H9 (cell line): ENCODE data around the gene USF3. TPM values are rescaled to one million over a fixed set of nuclear protein-coding genes. Genes with fewer than 3 reads are reported as not detected.

Experiments used
- DNase-seq: peaks from one replicate; pipeline ENCODE4 v3.0.0-alpha.2; 2017
- H2AFZ ChIP-seq: one replicate; pipeline ENCODE4 v1.6.1; 2013; ENCODE audit warnings: mild to moderate bottlenecking, low read length, control low read depth, moderate library complexity
- H2AK5ac ChIP-seq: 2 replicates; pipeline ENCODE4 v1.6.1; 2013; ENCODE audit warnings: low read length, control low read depth, mixed read lengths; ENCODE audit not compliant: insufficient read length
- H2BK120ac ChIP-seq: one replicate; pipeline ENCODE4 v1.6.1; 2013; ENCODE audit warnings: low read depth, mild to moderate bottlenecking, low read length, control low read depth, inconsistent platforms; ENCODE audit not compliant: poor library complexity, severe bottlenecking
- H2BK12ac ChIP-seq: 2 replicates; pipeline ENCODE4 v1.6.1; 2013; ENCODE audit warnings: low read length, control low read depth, mixed read lengths, low read depth; ENCODE audit not compliant: insufficient read length
- H2BK15ac ChIP-seq: 2 replicates; pipeline ENCODE4 v1.6.1; 2013; ENCODE audit warnings: low read depth, low read length, control low read depth
- H2BK20ac ChIP-seq: one replicate; pipeline ENCODE4 v1.6.1; 2013; ENCODE audit warnings: low read depth, mild to moderate bottlenecking, low read length, control low read depth, inconsistent platforms; ENCODE audit not compliant: poor library complexity, severe bottlenecking
- H2BK5ac ChIP-seq: 2 replicates; pipeline ENCODE4 v1.6.1; 2013; ENCODE audit warnings: low read length, control low read depth, mixed read lengths; ENCODE audit not compliant: insufficient read length
- H3K14ac ChIP-seq: 2 replicates; pipeline ENCODE4 v1.6.1; 2013; ENCODE audit warnings: low read length, control low read depth; ENCODE audit not compliant: insufficient read depth
- H3K18ac ChIP-seq: 2 replicates; pipeline ENCODE4 v1.6.1; 2013; ENCODE audit warnings: low read depth, mild to moderate bottlenecking, mixed read lengths, low read length, control low read depth; ENCODE audit not compliant: insufficient read length
- H3K23ac ChIP-seq: 2 replicates; pipeline ENCODE4 v1.6.1; 2013; ENCODE audit warnings: low read length, control low read depth, mixed read lengths, low read depth; ENCODE audit not compliant: insufficient read length
- H3K23me2 ChIP-seq: 2 replicates; pipeline ENCODE4 v1.6.1; 2013; ENCODE audit warnings: low read depth, mild to moderate bottlenecking, mixed read lengths, low read length, control low read depth; ENCODE audit not compliant: insufficient read length, poor library complexity, severe bottlenecking
- H3K27ac ChIP-seq: 2 replicates; pipeline ENCODE4 v1.5.1; 2013; ENCODE audit warnings: low read length, control low read depth, mixed read lengths, low read depth; ENCODE audit not compliant: insufficient read length
- H3K27me3 ChIP-seq: 2 replicates; pipeline ENCODE4 v1.6.1; 2013; ENCODE audit warnings: low read length, control low read depth, inconsistent platforms; ENCODE audit not compliant: insufficient read depth
- H3K4ac ChIP-seq: 2 replicates; pipeline ENCODE4 v1.6.1; 2013; ENCODE audit warnings: low read depth, mild to moderate bottlenecking, control low read depth, inconsistent platforms, low read length, moderate library complexity
- H3K4me1 ChIP-seq: 2 replicates; pipeline ENCODE4 v1.6.1; 2013; ENCODE audit warnings: low read length, control low read depth, inconsistent platforms; ENCODE audit not compliant: insufficient read depth
- H3K4me2 ChIP-seq: 2 replicates; pipeline ENCODE4 v1.6.1; 2013; ENCODE audit warnings: low read length, control low read depth, mixed read lengths; ENCODE audit not compliant: insufficient read length, insufficient read depth
- H3K56ac ChIP-seq: 2 replicates; pipeline ENCODE4 v1.6.1; 2013; ENCODE audit warnings: low read depth, mild to moderate bottlenecking, mixed read lengths, low read length, control low read depth; ENCODE audit not compliant: insufficient read length
- H3K79me1 ChIP-seq: 2 replicates; pipeline ENCODE4 v1.6.1; 2013; ENCODE audit warnings: low read depth, mild to moderate bottlenecking, moderate library complexity, low read length, control low read depth, inconsistent platforms; ENCODE audit not compliant: insufficient read depth, poor library complexity, severe bottlenecking
- H3K79me2 ChIP-seq: 2 replicates; pipeline ENCODE4 v1.6.1; 2013; ENCODE audit warnings: low read length, control low read depth, inconsistent platforms; ENCODE audit not compliant: insufficient read depth
- H3K9ac ChIP-seq: 2 replicates; pipeline ENCODE4 v1.6.1; 2013; ENCODE audit warnings: low read length, control low read depth, mixed read lengths; ENCODE audit not compliant: insufficient read length; ENCODE audit errors: extremely low read depth
- H3K9me3 ChIP-seq: one replicate; pipeline ENCODE4 v1.6.1; 2013; ENCODE audit warnings: low read depth, low read length, inconsistent platforms; ENCODE audit not compliant: control insufficient read depth
- H3T11ph ChIP-seq: one replicate; pipeline ENCODE4 v1.6.1; 2013; ENCODE audit warnings: mild to moderate bottlenecking, low read length, control low read depth, inconsistent platforms
- H4K20me1 ChIP-seq: one replicate; pipeline ENCODE4 v1.6.1; 2013; ENCODE audit not compliant: control insufficient read depth, insufficient read length, insufficient read depth
- H4K5ac ChIP-seq: 2 replicates; pipeline ENCODE4 v1.6.1; 2013; ENCODE audit warnings: low read depth, mild to moderate bottlenecking, mixed read lengths, low read length, control low read depth; ENCODE audit not compliant: insufficient read length
- H4K8ac ChIP-seq: replicated peaks from 2 replicates; pipeline ENCODE4 v1.6.1; 2013; ENCODE audit warnings: low read length, control low read depth, mixed read lengths, low read depth; ENCODE audit not compliant: insufficient read length
- H4K91ac ChIP-seq: 2 replicates; pipeline ENCODE4 v1.6.1; 2013; ENCODE audit warnings: low read depth, mild to moderate bottlenecking, moderate library complexity, mixed read lengths, low read length, control low read depth; ENCODE audit not compliant: insufficient read length
- H3K27ac Mint-ChIP-seq, 3 experiments: 2 replicates in 2 of 3; 3 replicates in 1 of 3; pipeline ENCODE4 v1.8.0; 2020 to 2021; ENCODE audit warnings: mixed read lengths in 3 of 3, mild to moderate bottlenecking in 1 of 3, moderate library complexity in 1 of 3
- H3K27me3 Mint-ChIP-seq: 2 replicates; pipeline ENCODE4 v1.8.0; 2021; ENCODE audit warnings: low read depth, mild to moderate bottlenecking, moderate library complexity, mixed read lengths
- H3K36me3 Mint-ChIP-seq, 3 experiments: 2 replicates in 2 of 3; 3 replicates in 1 of 3; pipeline ENCODE4 v1.8.0; 2020 to 2021; ENCODE audit warnings: low read depth in 3 of 3, mixed read lengths in 3 of 3; ENCODE audit not compliant: insufficient read depth in 1 of 3
- H3K4me1 Mint-ChIP-seq, 2 experiments: 2 replicates each; pipeline ENCODE4 v1.8.0; 2020; ENCODE audit warnings: mixed read lengths in 2 of 2
- H3K4me3 Mint-ChIP-seq, 2 experiments: 2 replicates in 1 of 2; 3 replicates in 1 of 2; pipeline ENCODE4 v1.8.0; 2020 to 2021; ENCODE audit warnings: mild to moderate bottlenecking in 2 of 2, mixed read lengths in 2 of 2, moderate library complexity in 1 of 2
- H3K9me3 Mint-ChIP-seq, 2 experiments: 2 replicates in 1 of 2; 3 replicates in 1 of 2; pipeline ENCODE4 v1.8.0; 2020; ENCODE audit warnings: mild to moderate bottlenecking in 2 of 2, mixed read lengths in 2 of 2, moderate library complexity in 1 of 2
- WGBS: extraction: QIAGEN DNeasy Blood & Tissue Kit; methylation state at CpG from one replicate; pipeline ENCODE4 v1.1.7; 2013; ENCODE audit warnings: missing lambda C conversion rate, low lambda C conversion rate, mixed read lengths; ENCODE audit not compliant: insufficient read length; ENCODE audit errors: extremely low coverage; 5-methylcytosine and 5-hydroxymethylcytosine counted together
- total RNA-seq: library from RNA; stranded (reverse); gene quantifications from 2 replicates; pipeline ENCODE4 v1.2.1, GENCODE V29; 2021
- TF ChIP-seq, protein P1 (sequence below): fragments of 200-600 bp; sonication (generic); conservative IDR thresholded peaks from 3 replicates; pipeline ENCODE4 v1.8.0; 2021; ENCODE audit warnings: antibody characterized with exemption, mild to moderate bottlenecking

USF3 gene
- total RNA-seq, 1 experiment from 2014 or later: 13.8 TPM

DNA sequence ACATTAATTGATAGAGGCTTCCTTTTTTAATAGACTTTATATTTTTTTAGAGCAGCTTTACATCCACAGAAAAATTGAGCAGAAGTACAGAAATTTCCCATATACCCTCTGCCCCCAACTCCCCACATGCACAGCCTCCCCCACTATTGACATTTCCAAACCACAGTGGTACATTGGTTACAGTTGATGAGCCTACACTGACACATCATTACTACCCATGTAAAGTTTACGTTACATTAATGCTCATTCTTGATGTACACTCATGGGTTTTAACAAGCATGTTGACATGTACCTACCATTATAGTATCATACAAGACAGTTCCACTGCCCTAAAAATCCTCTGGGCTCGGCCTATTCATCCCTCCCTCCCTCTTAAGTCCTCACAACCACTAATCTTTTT is 78.7 kb downstream of the USF3 start:
- Histone ChIP-seq H4K5ac (no peak overlapping the region), H3K4ac (no peak overlapping the region), H2BK5ac (no peak overlapping the region), H2BK120ac (no peak overlapping the region), H4K8ac (no peak overlapping the region), H3K9ac (no peak overlapping the region), H3K56ac (no peak overlapping the region), H2BK15ac (no peak overlapping the region), H2BK12ac (no peak overlapping the region), H3K79me2 (no peaks in the 10 kb centered on the region), H3K27me3 (no peaks in the 10 kb centered on the region), H3T11ph (no peak overlapping the region), H2AFZ (no peak overlapping the region), H3K4me2 (no peak overlapping the region), H3K23me2 (no peaks in the 10 kb centered on the region), H3K79me1 (no peaks in the 10 kb centered on the region), H3K18ac (no peak overlapping the region), H3K4me1 (no peaks in the 10 kb centered on the region), H4K20me1 (no peaks in the 10 kb centered on the region), H2AK5ac (no peak overlapping the region), H3K23ac (no peak overlapping the region), H4K91ac (no peak overlapping the region), H3K14ac (no peak overlapping the region), H3K27ac (no peak overlapping the region), H2BK20ac (no peak overlapping the region), H3K9me3 (no peaks in the 10 kb centered on the region)
- no CpG with 5 or more reads among the region's 2 CpGs for WGBS
- Mint-ChIP-seq H3K9me3 (no peaks in the 10 kb centered on the region), H3K4me1 (no peaks in the 10 kb centered on the region), H3K4me3 (no peak overlapping the region), H3K27me3 (no peaks in the 10 kb centered on the region), H3K36me3 (no peaks in the 10 kb centered on the region), H3K27ac (no peak overlapping the region)
- no peak for DNase-seq
- TF ChIP-seq, protein P1, sequence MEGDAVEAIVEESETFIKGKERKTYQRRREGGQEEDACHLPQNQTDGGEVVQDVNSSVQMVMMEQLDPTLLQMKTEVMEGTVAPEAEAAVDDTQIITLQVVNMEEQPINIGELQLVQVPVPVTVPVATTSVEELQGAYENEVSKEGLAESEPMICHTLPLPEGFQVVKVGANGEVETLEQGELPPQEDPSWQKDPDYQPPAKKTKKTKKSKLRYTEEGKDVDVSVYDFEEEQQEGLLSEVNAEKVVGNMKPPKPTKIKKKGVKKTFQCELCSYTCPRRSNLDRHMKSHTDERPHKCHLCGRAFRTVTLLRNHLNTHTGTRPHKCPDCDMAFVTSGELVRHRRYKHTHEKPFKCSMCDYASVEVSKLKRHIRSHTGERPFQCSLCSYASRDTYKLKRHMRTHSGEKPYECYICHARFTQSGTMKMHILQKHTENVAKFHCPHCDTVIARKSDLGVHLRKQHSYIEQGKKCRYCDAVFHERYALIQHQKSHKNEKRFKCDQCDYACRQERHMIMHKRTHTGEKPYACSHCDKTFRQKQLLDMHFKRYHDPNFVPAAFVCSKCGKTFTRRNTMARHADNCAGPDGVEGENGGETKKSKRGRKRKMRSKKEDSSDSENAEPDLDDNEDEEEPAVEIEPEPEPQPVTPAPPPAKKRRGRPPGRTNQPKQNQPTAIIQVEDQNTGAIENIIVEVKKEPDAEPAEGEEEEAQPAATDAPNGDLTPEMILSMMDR: no peak
